Measurements from ENCODE around the gene IGFBP2.

DNA sequence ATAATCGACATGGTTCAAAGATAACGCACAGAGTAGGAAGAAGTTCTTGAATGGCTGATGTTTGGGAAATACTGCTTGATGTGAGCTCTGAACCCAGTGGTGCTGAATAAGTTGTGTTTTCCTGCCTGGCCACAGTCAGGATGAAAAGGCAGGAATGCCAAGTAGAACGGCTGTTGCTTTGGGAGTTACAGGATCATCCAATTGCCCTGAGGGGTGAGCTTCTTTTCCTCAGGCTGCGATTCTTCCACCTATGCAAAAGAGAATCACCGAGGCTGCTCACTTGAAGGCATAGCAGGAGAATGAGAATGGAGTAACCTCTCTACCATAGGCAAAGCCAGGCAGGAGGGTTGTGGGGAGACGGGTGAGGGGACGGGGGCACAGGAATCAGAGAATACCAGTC is 14.4 kb upstream of the IGFBP2 start:
- TF ChIP-seq, protein P1, sequence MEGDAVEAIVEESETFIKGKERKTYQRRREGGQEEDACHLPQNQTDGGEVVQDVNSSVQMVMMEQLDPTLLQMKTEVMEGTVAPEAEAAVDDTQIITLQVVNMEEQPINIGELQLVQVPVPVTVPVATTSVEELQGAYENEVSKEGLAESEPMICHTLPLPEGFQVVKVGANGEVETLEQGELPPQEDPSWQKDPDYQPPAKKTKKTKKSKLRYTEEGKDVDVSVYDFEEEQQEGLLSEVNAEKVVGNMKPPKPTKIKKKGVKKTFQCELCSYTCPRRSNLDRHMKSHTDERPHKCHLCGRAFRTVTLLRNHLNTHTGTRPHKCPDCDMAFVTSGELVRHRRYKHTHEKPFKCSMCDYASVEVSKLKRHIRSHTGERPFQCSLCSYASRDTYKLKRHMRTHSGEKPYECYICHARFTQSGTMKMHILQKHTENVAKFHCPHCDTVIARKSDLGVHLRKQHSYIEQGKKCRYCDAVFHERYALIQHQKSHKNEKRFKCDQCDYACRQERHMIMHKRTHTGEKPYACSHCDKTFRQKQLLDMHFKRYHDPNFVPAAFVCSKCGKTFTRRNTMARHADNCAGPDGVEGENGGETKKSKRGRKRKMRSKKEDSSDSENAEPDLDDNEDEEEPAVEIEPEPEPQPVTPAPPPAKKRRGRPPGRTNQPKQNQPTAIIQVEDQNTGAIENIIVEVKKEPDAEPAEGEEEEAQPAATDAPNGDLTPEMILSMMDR (IDR thresholded peaks at IDR 0.05): no peak
- TF ChIP-seq POLR2AphosphoS5 (IDR thresholded peaks at IDR 0.05) (no peak), EP300 (IDR thresholded peaks at IDR 0.05) (no peak)

Measured in stomach (tissue), 4 donors.